Ishikawa (cell line): Measurements from ENCODE around the gene FBLN1.

ENCODE experiments used
- CREB1 ChIP-seq: IDR thresholded peaks from 2 replicates; pipeline ENCODE4 v1.6.1; 2012; ENCODE audit warnings: low read depth
- MAX ChIP-seq: IDR thresholded peaks from 2 replicates; pipeline ENCODE4 v1.6.1; 2012
- RAD21 ChIP-seq: IDR thresholded peaks from 2 replicates; pipeline ENCODE4 v1.6.1; 2012; ENCODE audit warnings: low read depth
- REST ChIP-seq: IDR thresholded peaks from 2 replicates; pipeline ENCODE4 v1.6.1; 2012; ENCODE audit warnings: low read depth, mild to moderate bottlenecking
- YY1 ChIP-seq: IDR thresholded peaks from 2 replicates; pipeline ENCODE4 v1.6.1; 2012; ENCODE audit warnings: low read depth
- ZBTB7A ChIP-seq: IDR thresholded peaks from 2 replicates; pipeline ENCODE4 v1.6.1; 2012; ENCODE audit warnings: low read depth

- TF ChIP-seq MAX (no peak), CREB1 (no peak), RAD21 (no peak), YY1 (no peak), ZBTB7A (no peak), REST (no peak)
These were observed 138.4 kb downstream of the FBLN1 start for GRCh38 chr22:45640941-45641621.
